ENCODE results near the gene IFNAR1. TPM values are rescaled to one million over a fixed set of nuclear protein-coding genes. Genes with fewer than 3 reads are reported as not detected.

Gene IFNAR1
- total and polyA plus RNA-seq, 2 experiments from 2014 or later, result 14.0 to 18.7 TPM

GRCh38 chr21:33302055-33302454, 22.7 kb upstream of the IFNAR1 start:
- DNase-seq (ENCODE audit: low spot score) (no peak), ATAC-seq (no peak)
- no peaks in the 10 kb centered on the region for H3K36me3 ChIP-seq (ENCODE audit: insufficient read depth)
- no peak for TF ChIP-seq JUNB (IDR thresholded peaks at IDR 0.05; ENCODE audit: unreplicated experiment)
- TF ChIP-seq EZH2 (IDR thresholded peaks at IDR 0.05; ENCODE audit: low read depth, unreplicated experiment), result no peak
- no peak for TF ChIP-seq CREB1 (CRISPR knock-in tag; IDR thresholded peaks at IDR 0.05; ENCODE audit: low read depth)
- no peak for TF ChIP-seq ZNF331 (CRISPR knock-in tag; IDR thresholded peaks at IDR 0.05; ENCODE audit: low read depth)
- TF ChIP-seq ZNF462 (CRISPR knock-in tag; IDR thresholded peaks at IDR 0.05), result no peak
- no peak for TF ChIP-seq NANOG (IDR thresholded peaks at IDR 0.05; ENCODE audit: borderline replicate concordance)
- TF ChIP-seq POLR2AphosphoS5 (IDR thresholded peaks at IDR 0.05; ENCODE audit: low read depth), result no peak
- no peak for TF ChIP-seq CTCF (conservative IDR thresholded peaks at IDR 0.05; ENCODE audit: low read depth in 2 of 2)
- no peak for TF ChIP-seq ETS1 (IDR thresholded peaks at IDR 0.05)
- no peak for TF ChIP-seq ZNF114 (CRISPR knock-in tag; IDR thresholded peaks at IDR 0.05)
- TF ChIP-seq EZH2phosphoT487 (IDR thresholded peaks at IDR 0.05; ENCODE audit: unreplicated experiment), result no peak
- no peak for TF ChIP-seq STAT1 (IDR thresholded peaks at IDR 0.05; ENCODE audit: unreplicated experiment)
- H3K36me3 Mint-ChIP-seq (ENCODE audit: low read depth), result no peaks in the 10 kb centered on the region
- H3K27ac Mint-ChIP-seq, result no peak overlapping the region
- H3K4me2 ChIP-seq, result no peak overlapping the region
- H3K4me3 ChIP-seq, result no peak overlapping the region
- no peaks in the 10 kb centered on the region for H3F3A ChIP-seq (replicated peaks; ENCODE audit: low read depth)
- no peaks in the 10 kb centered on the region for H3K27me3 Mint-ChIP-seq (ENCODE audit: insufficient read depth, low read depth, poor library complexity)
- H3K27ac ChIP-seq (ENCODE audit: low read depth), result no peak overlapping the region
- 0 out of 2 replicates have a peak, but pooled peaks cover 4% of the 10 kb centered on the region for H3K9me2 ChIP-seq (ENCODE audit: insufficient read depth)
- H2AFZ ChIP-seq, result no peak overlapping the region; the same call in 1 of the 2 replicates
- H4K20me1 ChIP-seq (replicated peaks; ENCODE audit: insufficient read depth), result no peaks in the 10 kb centered on the region
- no peak overlapping the region for H3K4me3 Mint-ChIP-seq
- peaks cover 9% of the 10 kb centered on the region for H3K4me1 Mint-ChIP-seq
- H3K79me2 ChIP-seq (replicated peaks; ENCODE audit: insufficient read depth), result no peaks in the 10 kb centered on the region
- H3K4me1 ChIP-seq (ENCODE audit: insufficient read depth), result no peaks in the 10 kb centered on the region
- H3K27me3 ChIP-seq (ENCODE audit: insufficient read depth), result no peaks in the 10 kb centered on the region
- no peaks in the 10 kb centered on the region for H3K9me3 Mint-ChIP-seq
